ENCODE data around the gene ALAS1.

DNA sequence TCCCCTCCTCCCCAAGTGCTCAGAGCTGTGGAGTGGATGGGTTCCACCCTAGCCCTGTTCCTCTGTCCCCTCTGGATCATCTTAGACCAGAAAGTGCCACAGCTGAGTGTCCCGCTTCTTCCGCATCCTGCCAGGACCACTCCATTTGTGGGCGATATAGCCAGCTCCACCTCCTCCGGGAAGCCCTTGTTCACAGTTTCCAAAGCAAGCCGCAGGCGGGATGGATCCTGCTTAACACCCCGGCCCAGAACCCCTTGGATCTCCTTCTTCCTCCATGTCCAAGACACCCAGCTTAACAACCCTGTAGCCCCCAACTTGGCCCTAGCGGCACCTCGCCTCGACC lies 490 bp upstream of the ALAS1 start:
- no peak for TF ChIP-seq GABPA (IDR thresholded peaks at IDR 0.05; ENCODE audit: low read depth)
- TF ChIP-seq, protein P1, sequence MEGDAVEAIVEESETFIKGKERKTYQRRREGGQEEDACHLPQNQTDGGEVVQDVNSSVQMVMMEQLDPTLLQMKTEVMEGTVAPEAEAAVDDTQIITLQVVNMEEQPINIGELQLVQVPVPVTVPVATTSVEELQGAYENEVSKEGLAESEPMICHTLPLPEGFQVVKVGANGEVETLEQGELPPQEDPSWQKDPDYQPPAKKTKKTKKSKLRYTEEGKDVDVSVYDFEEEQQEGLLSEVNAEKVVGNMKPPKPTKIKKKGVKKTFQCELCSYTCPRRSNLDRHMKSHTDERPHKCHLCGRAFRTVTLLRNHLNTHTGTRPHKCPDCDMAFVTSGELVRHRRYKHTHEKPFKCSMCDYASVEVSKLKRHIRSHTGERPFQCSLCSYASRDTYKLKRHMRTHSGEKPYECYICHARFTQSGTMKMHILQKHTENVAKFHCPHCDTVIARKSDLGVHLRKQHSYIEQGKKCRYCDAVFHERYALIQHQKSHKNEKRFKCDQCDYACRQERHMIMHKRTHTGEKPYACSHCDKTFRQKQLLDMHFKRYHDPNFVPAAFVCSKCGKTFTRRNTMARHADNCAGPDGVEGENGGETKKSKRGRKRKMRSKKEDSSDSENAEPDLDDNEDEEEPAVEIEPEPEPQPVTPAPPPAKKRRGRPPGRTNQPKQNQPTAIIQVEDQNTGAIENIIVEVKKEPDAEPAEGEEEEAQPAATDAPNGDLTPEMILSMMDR (IDR thresholded peaks at IDR 0.05; ENCODE audit: insufficient read depth, low read length), result no peak
